HEK293 (cell line): ENCODE results near the gene FAM81A.

Source experiments
- MZF1 ChIP-seq: fragments of 450-650 bp; formaldehyde crosslinking; IDR thresholded peaks from 2 replicates; pipeline ENCODE4 v1.5.1; 2017; ENCODE audit warnings: missing biosample characterization, missing genetic modification characterization, borderline replicate concordance
- PATZ1 ChIP-seq: fragments of 450-650 bp; formaldehyde crosslinking; IDR thresholded peaks from 2 replicates; pipeline ENCODE4 v1.5.1; 2016; ENCODE audit warnings: missing biosample characterization, missing genetic modification characterization
- REST ChIP-seq: fragments of 450-650 bp; formaldehyde crosslinking; IDR thresholded peaks from 2 replicates; pipeline ENCODE4 v1.5.1; 2016; ENCODE audit warnings: missing biosample characterization, missing genetic modification characterization
- TCF7L2 ChIP-seq: IDR thresholded peaks from 2 replicates; pipeline ENCODE4 v1.6.1; 2011; ENCODE audit warnings: low read depth, mild to moderate bottlenecking, inconsistent platforms, low read length, moderate library complexity, borderline replicate concordance
- ZNF350 ChIP-seq: fragments of 450-650 bp; formaldehyde crosslinking; IDR thresholded peaks from 2 replicates; pipeline ENCODE4 v1.5.0; 2017; ENCODE audit warnings: missing biosample characterization, mild to moderate bottlenecking, missing genetic modification characterization
- ZNF423 ChIP-seq: fragments of 450-650 bp; formaldehyde crosslinking; IDR thresholded peaks from 2 replicates; pipeline ENCODE4 v1.5.1; 2016; ENCODE audit warnings: missing biosample characterization, missing genetic modification characterization
- ZNF473 ChIP-seq: fragments of 450-650 bp; formaldehyde crosslinking; IDR thresholded peaks from 2 replicates; pipeline ENCODE4 v1.5.1; 2017; ENCODE audit warnings: missing biosample characterization, missing genetic modification characterization
- ZNF510 ChIP-seq: fragments of 450-650 bp; formaldehyde crosslinking; IDR thresholded peaks from 2 replicates; pipeline ENCODE4 v1.5.1; 2018; ENCODE audit warnings: mild to moderate bottlenecking, missing genetic modification characterization, missing biosample characterization; ENCODE audit not compliant: insufficient replicate concordance
- ZNF513 ChIP-seq: fragments of 450-650 bp; IDR thresholded peaks from 2 replicates; pipeline ENCODE4 v1.5.1; 2018; ENCODE audit warnings: missing biosample characterization, missing genetic modification characterization
- ZNF654 ChIP-seq: fragments of 450-650 bp; formaldehyde crosslinking; IDR thresholded peaks from 2 replicates; pipeline ENCODE4 v1.5.1; 2016; ENCODE audit warnings: low read depth, missing biosample characterization, missing genetic modification characterization
- ZNF701 ChIP-seq: fragments of 450-650 bp; formaldehyde crosslinking; IDR thresholded peaks from 2 replicates; pipeline ENCODE4 v1.5.1; 2016; ENCODE audit warnings: missing biosample characterization, missing genetic modification characterization
- TF ChIP-seq, protein P1 (sequence below): fragments of 450-650 bp; formaldehyde crosslinking; IDR thresholded peaks from 2 replicates; pipeline ENCODE4 v1.5.1; 2016; ENCODE audit warnings: missing biosample characterization, missing genetic modification characterization
- TF ChIP-seq, protein P2 (sequence below): fragments of 450-650 bp; formaldehyde crosslinking; IDR thresholded peaks from 2 replicates; pipeline ENCODE4 v1.5.1; 2016; ENCODE audit warnings: missing biosample characterization, missing genetic modification characterization
- TF ChIP-seq, protein P3 (sequence below): fragments of 450-650 bp; formaldehyde crosslinking; IDR thresholded peaks from 2 replicates; pipeline ENCODE4 v1.5.1; 2016; ENCODE audit warnings: missing biosample characterization, missing genetic modification characterization, borderline replicate concordance

DNA sequence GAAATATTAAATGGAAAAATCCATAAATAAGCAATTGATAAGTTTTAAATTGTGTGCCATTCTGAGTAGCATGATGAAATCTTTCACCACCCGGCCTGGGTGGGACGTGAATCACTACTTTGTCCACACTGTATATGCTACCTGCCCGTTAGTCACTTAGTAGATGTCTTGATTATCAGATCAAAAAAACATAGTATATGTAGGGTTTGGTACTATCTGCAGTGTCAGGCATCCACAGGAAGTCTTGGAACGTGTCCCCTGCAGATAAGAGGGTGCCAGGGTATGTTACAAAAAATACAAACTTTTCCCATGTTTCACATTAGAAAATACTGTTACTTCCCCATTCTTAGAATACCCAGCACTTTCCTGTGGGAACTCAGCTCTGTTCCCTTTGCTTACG is 35.2 kb downstream of the FAM81A start:
- TF ChIP-seq, protein P1, sequence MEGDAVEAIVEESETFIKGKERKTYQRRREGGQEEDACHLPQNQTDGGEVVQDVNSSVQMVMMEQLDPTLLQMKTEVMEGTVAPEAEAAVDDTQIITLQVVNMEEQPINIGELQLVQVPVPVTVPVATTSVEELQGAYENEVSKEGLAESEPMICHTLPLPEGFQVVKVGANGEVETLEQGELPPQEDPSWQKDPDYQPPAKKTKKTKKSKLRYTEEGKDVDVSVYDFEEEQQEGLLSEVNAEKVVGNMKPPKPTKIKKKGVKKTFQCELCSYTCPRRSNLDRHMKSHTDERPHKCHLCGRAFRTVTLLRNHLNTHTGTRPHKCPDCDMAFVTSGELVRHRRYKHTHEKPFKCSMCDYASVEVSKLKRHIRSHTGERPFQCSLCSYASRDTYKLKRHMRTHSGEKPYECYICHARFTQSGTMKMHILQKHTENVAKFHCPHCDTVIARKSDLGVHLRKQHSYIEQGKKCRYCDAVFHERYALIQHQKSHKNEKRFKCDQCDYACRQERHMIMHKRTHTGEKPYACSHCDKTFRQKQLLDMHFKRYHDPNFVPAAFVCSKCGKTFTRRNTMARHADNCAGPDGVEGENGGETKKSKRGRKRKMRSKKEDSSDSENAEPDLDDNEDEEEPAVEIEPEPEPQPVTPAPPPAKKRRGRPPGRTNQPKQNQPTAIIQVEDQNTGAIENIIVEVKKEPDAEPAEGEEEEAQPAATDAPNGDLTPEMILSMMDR (tag by site-specific recombination): no peak
- no peak for TF ChIP-seq TCF7L2
- no peak for TF ChIP-seq PATZ1 (tag by site-specific recombination)
- TF ChIP-seq ZNF423 (tag by site-specific recombination): no peak
- no peak for TF ChIP-seq ZNF510
- TF ChIP-seq REST: no peak
- TF ChIP-seq, protein P2, sequence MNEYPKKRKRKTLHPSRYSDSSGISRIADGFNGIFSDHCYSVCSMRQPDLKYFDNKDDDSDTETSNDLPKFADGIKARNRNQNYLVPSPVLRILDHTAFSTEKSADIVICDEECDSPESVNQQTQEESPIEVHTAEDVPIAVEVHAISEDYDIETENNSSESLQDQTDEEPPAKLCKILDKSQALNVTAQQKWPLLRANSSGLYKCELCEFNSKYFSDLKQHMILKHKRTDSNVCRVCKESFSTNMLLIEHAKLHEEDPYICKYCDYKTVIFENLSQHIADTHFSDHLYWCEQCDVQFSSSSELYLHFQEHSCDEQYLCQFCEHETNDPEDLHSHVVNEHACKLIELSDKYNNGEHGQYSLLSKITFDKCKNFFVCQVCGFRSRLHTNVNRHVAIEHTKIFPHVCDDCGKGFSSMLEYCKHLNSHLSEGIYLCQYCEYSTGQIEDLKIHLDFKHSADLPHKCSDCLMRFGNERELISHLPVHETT: no peak
- no peak for TF ChIP-seq MZF1 (tag by site-specific recombination)
- no peak for TF ChIP-seq ZNF654 (tag by site-specific recombination)
- no peak for TF ChIP-seq ZNF350 (tag by site-specific recombination)
- TF ChIP-seq, protein P3, sequence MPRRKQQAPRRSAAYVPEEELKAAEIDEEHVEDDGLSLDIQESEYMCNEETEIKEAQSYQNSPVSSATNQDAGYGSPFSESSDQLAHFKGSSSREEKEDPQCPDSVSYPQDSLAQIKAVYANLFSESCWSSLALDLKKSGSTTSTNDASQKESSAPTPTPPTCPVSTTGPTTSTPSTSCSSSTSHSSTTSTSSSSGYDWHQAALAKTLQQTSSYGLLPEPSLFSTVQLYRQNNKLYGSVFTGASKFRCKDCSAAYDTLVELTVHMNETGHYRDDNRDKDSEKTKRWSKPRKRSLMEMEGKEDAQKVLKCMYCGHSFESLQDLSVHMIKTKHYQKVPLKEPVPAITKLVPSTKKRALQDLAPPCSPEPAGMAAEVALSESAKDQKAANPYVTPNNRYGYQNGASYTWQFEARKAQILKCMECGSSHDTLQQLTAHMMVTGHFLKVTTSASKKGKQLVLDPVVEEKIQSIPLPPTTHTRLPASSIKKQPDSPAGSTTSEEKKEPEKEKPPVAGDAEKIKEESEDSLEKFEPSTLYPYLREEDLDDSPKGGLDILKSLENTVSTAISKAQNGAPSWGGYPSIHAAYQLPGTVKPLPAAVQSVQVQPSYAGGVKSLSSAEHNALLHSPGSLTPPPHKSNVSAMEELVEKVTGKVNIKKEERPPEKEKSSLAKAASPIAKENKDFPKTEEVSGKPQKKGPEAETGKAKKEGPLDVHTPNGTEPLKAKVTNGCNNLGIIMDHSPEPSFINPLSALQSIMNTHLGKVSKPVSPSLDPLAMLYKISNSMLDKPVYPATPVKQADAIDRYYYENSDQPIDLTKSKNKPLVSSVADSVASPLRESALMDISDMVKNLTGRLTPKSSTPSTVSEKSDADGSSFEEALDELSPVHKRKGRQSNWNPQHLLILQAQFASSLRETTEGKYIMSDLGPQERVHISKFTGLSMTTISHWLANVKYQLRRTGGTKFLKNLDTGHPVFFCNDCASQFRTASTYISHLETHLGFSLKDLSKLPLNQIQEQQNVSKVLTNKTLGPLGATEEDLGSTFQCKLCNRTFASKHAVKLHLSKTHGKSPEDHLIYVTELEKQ: no peak
- no peak for TF ChIP-seq ZNF473 (tag by site-specific recombination)
- TF ChIP-seq ZNF701 (tag by site-specific recombination): no peak
- TF ChIP-seq ZNF513 (tag by site-specific recombination): no peak
